PC-3 (cell line): ENCODE data around the gene WDR87.

Experiments
- EZH2phosphoT487 ChIP-seq: fragments of 300-600 bp; sonication (generic); IDR thresholded peaks from 2 replicates; pipeline ENCODE4 v1.6.1; 2018; ENCODE audit warnings: mild to moderate bottlenecking, antibody characterized with exemption, low read length, borderline replicate concordance
- TF ChIP-seq, protein P1 (sequence below): fragments of 300-600 bp; sonication (generic); conservative IDR thresholded peaks from 2 replicates; pipeline ENCODE4 v1.5.1; 2017; ENCODE audit warnings: antibody characterized with exemption, low read depth, mild to moderate bottlenecking, low read length

DNA sequence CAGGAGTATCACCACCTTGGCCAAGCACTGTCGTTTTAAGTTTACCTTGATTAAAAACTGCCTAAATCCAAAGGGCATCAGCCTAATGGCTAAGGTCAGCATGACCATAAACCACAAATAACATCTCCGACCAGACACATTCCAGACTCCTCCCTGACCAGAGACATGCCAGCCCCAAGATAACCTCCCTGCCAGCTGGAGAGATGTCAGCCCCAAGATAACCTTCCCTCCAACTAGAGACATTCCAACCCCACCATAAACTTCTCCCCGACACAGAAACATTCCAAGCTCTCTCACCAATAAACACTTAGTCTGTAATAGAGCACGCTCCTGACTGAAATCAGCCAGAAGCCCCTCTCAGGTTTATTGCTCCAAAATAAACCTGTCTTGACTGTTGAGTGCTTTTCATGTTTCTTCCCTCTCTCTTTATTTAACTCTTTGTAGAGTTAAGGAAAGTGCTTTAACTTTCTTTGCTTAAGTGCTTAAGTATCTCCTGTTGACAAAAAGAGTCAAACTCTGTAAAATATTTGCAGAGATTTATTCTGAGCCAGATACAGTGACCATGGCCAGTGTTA lies 36.5 kb downstream of the WDR87 start:
- TF ChIP-seq, protein P1, sequence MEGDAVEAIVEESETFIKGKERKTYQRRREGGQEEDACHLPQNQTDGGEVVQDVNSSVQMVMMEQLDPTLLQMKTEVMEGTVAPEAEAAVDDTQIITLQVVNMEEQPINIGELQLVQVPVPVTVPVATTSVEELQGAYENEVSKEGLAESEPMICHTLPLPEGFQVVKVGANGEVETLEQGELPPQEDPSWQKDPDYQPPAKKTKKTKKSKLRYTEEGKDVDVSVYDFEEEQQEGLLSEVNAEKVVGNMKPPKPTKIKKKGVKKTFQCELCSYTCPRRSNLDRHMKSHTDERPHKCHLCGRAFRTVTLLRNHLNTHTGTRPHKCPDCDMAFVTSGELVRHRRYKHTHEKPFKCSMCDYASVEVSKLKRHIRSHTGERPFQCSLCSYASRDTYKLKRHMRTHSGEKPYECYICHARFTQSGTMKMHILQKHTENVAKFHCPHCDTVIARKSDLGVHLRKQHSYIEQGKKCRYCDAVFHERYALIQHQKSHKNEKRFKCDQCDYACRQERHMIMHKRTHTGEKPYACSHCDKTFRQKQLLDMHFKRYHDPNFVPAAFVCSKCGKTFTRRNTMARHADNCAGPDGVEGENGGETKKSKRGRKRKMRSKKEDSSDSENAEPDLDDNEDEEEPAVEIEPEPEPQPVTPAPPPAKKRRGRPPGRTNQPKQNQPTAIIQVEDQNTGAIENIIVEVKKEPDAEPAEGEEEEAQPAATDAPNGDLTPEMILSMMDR: no peak
- no peak for TF ChIP-seq EZH2phosphoT487
